ENCODE results near the gene DFFA. TPM values are rescaled to one million over a fixed set of nuclear protein-coding genes. Genes with fewer than 3 reads are reported as not detected.

Gene DFFA
- polyA plus RNA-seq, 2 of the 4 experiments (the other 2 are of a cell fraction), result 28.5 to 31.7 TPM

- no peak overlapping the region for H3K4me3 ChIP-seq
- DNase-seq (ENCODE audit: low read depth in 1 of 2, low spot score in 1 of 2), result no peak
- no peak for TF ChIP-seq SREBF2 (IDR thresholded peaks at IDR 0.05)
- TF ChIP-seq MYC (IDR thresholded peaks at IDR 0.05; ENCODE audit: borderline replicate concordance, low read length), result no peak
- no peak for TF ChIP-seq FOSL2 (IDR thresholded peaks at IDR 0.05)
- TF ChIP-seq FOSL2 (CRISPR knock-in tag; IDR thresholded peaks at IDR 0.05), result no peak
- TF ChIP-seq HOXB5 (CRISPR knock-in tag; IDR thresholded peaks at IDR 0.05), result no peak
- no peak for TF ChIP-seq HOXA7 (CRISPR knock-in tag; IDR thresholded peaks at IDR 0.05)
- no peak for TF ChIP-seq FOSB (CRISPR knock-in tag; IDR thresholded peaks at IDR 0.05)
- TF ChIP-seq MAFK (IDR thresholded peaks at IDR 0.05; ENCODE audit: partially characterized antibody), result peak; percentile 38
- H3K27ac ChIP-seq, result no peak overlapping the region
- no peaks in the 10 kb centered on the region for H3K9me3 ChIP-seq
- WGBS (ENCODE audit: missing lambda C conversion rate), result 56% methylated on average over 7 of the region's 7 CpGs
- H3K4me1 ChIP-seq, result no peaks in the 10 kb centered on the region
- ChIA-PET CTCF (interaction anchor here (1.3 to 2.4 kb wide), 3 partner anchors 8 to 62 kb away, joined by 3 to 7 read pairs (median 6); partner anchors contain the start of gene CENPS), POLR2A (interaction anchor here (1.5 kb wide), 1 partner anchor 14 kb away, joined by 3 read pairs; no protein-coding TSS in a partner anchor)
- peak in 1 of 2 experiments; percentile 28; a peak in 1 of 6 replicates for ATAC-seq
- no peak overlapping the region for H3K4me2 ChIP-seq
- FAIRE-seq, result no peak
Observed at GRCh38 chr1:10438677-10439163, 33.6 kb downstream of the DFFA start.

DNA sequence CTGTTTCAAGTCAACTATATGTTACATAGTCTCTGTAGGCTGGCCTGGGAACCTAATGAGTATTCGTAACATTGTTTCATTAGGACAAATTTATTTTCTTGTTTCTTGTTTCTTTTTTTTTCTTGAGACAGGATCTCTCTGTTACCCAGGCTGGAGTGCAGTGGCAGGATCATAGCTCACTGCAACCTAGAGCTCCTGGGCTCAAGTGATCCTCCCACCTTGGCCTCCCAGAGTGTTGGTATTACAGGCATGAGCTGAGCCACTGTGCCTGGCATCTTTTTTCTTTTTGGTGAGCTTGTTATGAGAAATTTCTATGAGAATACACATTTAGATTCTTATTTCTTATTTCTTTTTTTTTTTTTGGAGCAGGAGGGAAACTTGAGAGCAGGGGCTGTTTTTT lies 35.3 kb downstream of the DFFA start:
- Histone ChIP-seq H3K4me2 (no peak overlapping the region), H3K9me3 (no peaks in the 10 kb centered on the region), H3K4me1 (no peaks in the 10 kb centered on the region; the same call in 2 of the 3 replicates), H3K4me3 (no peak overlapping the region), H3K27ac (peak overlapping the region in 1 of 2 experiments; percentile 28; a peak in 1 of 6 replicates)
- FAIRE-seq, result no peak
- no peak for ATAC-seq
- 75% methylated on average over 1 of the region's 1 CpG for WGBS (ENCODE audit: missing lambda C conversion rate)
- CTCF ChIA-PET, result interaction anchor here (1.2 to 2.1 kb wide), 3 partner anchors 50 to 60 kb away, joined by 3 to 6 read pairs (median 4); no protein-coding TSS in a partner anchor
- no peak for TF ChIP-seq CBX8 (IDR thresholded peaks at IDR 0.05)
- no peak for TF ChIP-seq HOXB5 (CRISPR knock-in tag; IDR thresholded peaks at IDR 0.05)
- TF ChIP-seq KDM1A (IDR thresholded peaks at IDR 0.05; ENCODE audit: low read depth), result no peak
- TF ChIP-seq KDM5A (IDR thresholded peaks at IDR 0.05), result no peak
- TF ChIP-seq EHF (CRISPR knock-in tag; IDR thresholded peaks at IDR 0.05), result no peak
- TF ChIP-seq JUN (IDR thresholded peaks at IDR 0.05), result no peak
- TF ChIP-seq, protein P1, sequence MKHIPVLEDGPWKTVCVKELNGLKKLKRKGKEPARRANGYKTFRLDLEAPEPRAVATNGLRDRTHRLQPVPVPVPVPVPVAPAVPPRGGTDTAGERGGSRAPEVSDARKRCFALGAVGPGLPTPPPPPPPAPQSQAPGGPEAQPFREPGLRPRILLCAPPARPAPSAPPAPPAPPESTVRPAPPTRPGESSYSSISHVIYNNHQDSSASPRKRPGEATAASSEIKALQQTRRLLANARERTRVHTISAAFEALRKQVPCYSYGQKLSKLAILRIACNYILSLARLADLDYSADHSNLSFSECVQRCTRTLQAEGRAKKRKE (CRISPR knock-in tag; IDR thresholded peaks at IDR 0.05; ENCODE audit: low read depth), result no peak
- no peak for TF ChIP-seq FOSB (CRISPR knock-in tag; IDR thresholded peaks at IDR 0.05)
- TF ChIP-seq ZFP36 (IDR thresholded peaks at IDR 0.05; ENCODE audit: borderline replicate concordance, partially characterized antibody), result no peak
- no peak for TF ChIP-seq GATA3 (IDR thresholded peaks at IDR 0.05; ENCODE audit: borderline replicate concordance)
- TF ChIP-seq, protein P2, sequence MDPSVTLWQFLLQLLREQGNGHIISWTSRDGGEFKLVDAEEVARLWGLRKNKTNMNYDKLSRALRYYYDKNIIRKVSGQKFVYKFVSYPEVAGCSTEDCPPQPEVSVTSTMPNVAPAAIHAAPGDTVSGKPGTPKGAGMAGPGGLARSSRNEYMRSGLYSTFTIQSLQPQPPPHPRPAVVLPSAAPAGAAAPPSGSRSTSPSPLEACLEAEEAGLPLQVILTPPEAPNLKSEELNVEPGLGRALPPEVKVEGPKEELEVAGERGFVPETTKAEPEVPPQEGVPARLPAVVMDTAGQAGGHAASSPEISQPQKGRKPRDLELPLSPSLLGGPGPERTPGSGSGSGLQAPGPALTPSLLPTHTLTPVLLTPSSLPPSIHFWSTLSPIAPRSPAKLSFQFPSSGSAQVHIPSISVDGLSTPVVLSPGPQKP (IDR thresholded peaks at IDR 0.05; ENCODE audit: low read depth, low read length), result no peak
- no peak for TF ChIP-seq HDAC2 (IDR thresholded peaks at IDR 0.05)
- POLR2A ChIA-PET, result no interaction called here
- DNase-seq (ENCODE audit: low read depth in 1 of 2, low spot score in 1 of 2), result no peak

DNA sequence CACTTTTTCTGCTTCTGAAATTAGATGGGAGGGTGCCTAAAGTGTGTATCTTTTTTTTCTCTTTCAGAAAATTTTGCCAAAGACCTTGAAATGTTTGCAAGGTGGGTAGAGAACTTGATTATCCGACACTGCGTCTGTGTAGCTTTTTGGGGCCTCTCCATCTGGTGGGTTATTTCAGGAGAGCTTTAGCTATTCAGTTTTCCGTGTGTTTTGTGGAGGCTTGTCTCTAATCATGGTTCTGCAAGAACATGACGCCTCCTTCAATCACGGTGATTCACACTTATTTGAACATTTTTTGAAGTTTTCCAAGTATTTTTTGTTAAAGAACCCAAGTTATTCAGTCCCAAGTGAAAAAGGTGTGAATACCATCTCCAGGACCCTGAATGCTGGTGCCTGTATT lies 37.7 kb downstream of the DFFA start:
- Histone ChIP-seq H3K4me2 (no peak overlapping the region), H3K4me3 (no peak overlapping the region), H3K9me3 (no peaks in the 10 kb centered on the region), H3K27ac (no peak overlapping the region), H3K4me1 (peaks cover 8% of the 10 kb centered on the region; the same call in 2 of the 3 replicates)
- ATAC-seq (no peak), DNase-seq (ENCODE audit: low read depth in 1 of 2, low spot score in 1 of 2) (no peak), FAIRE-seq (no peak)
- POLR2A ChIA-PET, result no interaction called here
- WGBS (ENCODE audit: missing lambda C conversion rate), result 95% methylated on average over 5 of the region's 5 CpGs
- CTCF ChIA-PET, result interaction anchor here (1.0 to 6.6 kb wide), 3 partner anchors 57 to 225 kb away, joined by 3 to 63 read pairs (median 5); no protein-coding TSS in a partner anchor
- no peak for TF ChIP-seq KDM1A (IDR thresholded peaks at IDR 0.05; ENCODE audit: low read depth)
- no peak for TF ChIP-seq ZFP36 (IDR thresholded peaks at IDR 0.05; ENCODE audit: borderline replicate concordance, partially characterized antibody)
- TF ChIP-seq HDAC2 (IDR thresholded peaks at IDR 0.05), result no peak
- no peak for TF ChIP-seq POLR2A (IDR thresholded peaks at IDR 0.05; ENCODE audit: low read length)
- TF ChIP-seq MAFK (IDR thresholded peaks at IDR 0.05; ENCODE audit: partially characterized antibody), result no peak
- TF ChIP-seq TP53 (CRISPR knock-in tag; IDR thresholded peaks at IDR 0.05), result no peak
- no peak for TF ChIP-seq CHD4 (IDR thresholded peaks at IDR 0.05; ENCODE audit: borderline replicate concordance)
- TF ChIP-seq ZSCAN20 (CRISPR knock-in tag; IDR thresholded peaks at IDR 0.05), result no peak
- no peak for TF ChIP-seq EP300 (IDR thresholded peaks at IDR 0.05)
- no peak for TF ChIP-seq MAX (IDR thresholded peaks at IDR 0.05)
- TF ChIP-seq CBX2 (IDR thresholded peaks at IDR 0.05; ENCODE audit: borderline replicate concordance, low read depth), result no peak
- TF ChIP-seq RFX5 (IDR thresholded peaks at IDR 0.05), result no peak
- no peak for TF ChIP-seq ZNF302 (CRISPR knock-in tag; IDR thresholded peaks at IDR 0.05)
- TF ChIP-seq CBX8 (IDR thresholded peaks at IDR 0.05), result no peak
- no peak for TF ChIP-seq SMC3 (IDR thresholded peaks at IDR 0.05)
- TF ChIP-seq RAD21 (conservative IDR thresholded peaks at IDR 0.05 in 1 of 2, IDR thresholded peaks at IDR 0.05 in 1 of 2), result no peak
- TF ChIP-seq MYC (IDR thresholded peaks at IDR 0.05; ENCODE audit: borderline replicate concordance, low read length), result no peak
- TF ChIP-seq, protein P3, sequence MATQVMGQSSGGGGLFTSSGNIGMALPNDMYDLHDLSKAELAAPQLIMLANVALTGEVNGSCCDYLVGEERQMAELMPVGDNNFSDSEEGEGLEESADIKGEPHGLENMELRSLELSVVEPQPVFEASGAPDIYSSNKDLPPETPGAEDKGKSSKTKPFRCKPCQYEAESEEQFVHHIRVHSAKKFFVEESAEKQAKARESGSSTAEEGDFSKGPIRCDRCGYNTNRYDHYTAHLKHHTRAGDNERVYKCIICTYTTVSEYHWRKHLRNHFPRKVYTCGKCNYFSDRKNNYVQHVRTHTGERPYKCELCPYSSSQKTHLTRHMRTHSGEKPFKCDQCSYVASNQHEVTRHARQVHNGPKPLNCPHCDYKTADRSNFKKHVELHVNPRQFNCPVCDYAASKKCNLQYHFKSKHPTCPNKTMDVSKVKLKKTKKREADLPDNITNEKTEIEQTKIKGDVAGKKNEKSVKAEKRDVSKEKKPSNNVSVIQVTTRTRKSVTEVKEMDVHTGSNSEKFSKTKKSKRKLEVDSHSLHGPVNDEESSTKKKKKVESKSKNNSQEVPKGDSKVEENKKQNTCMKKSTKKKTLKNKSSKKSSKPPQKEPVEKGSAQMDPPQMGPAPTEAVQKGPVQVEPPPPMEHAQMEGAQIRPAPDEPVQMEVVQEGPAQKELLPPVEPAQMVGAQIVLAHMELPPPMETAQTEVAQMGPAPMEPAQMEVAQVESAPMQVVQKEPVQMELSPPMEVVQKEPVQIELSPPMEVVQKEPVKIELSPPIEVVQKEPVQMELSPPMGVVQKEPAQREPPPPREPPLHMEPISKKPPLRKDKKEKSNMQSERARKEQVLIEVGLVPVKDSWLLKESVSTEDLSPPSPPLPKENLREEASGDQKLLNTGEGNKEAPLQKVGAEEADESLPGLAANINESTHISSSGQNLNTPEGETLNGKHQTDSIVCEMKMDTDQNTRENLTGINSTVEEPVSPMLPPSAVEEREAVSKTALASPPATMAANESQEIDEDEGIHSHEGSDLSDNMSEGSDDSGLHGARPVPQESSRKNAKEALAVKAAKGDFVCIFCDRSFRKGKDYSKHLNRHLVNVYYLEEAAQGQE (IDR thresholded peaks at IDR 0.05), result no peak

Measured in A549 (cell line).